HG02610 (cell line): ENCODE results near the gene ABITRAM.
A peak's percentile ranks its signal among the peaks of the same experiment; 100 is the strongest.
"Not testable (repeated sequence)": the region's sequence is repeated elsewhere in the genome, so short reads cannot be mapped to it uniquely, and the experiment has no call there.

Experiments used
- ATAC-seq: cut with Tn5 transposase; IDR thresholded peaks from one replicate; pipeline ENCODE4 v1.9.1; 2021; ENCODE audit warnings: mild to moderate bottlenecking, moderate library complexity; ENCODE audit not compliant: unreplicated experiment

Gene ABITRAM, protein sequence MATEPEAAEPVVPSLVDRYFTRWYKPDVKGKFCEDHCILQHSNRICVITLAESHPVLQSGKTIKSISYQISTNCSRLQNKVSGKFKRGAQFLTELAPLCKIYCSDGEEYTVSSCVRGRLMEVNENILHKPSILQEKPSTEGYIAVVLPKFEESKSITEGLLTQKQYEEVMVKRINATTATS

DNA sequence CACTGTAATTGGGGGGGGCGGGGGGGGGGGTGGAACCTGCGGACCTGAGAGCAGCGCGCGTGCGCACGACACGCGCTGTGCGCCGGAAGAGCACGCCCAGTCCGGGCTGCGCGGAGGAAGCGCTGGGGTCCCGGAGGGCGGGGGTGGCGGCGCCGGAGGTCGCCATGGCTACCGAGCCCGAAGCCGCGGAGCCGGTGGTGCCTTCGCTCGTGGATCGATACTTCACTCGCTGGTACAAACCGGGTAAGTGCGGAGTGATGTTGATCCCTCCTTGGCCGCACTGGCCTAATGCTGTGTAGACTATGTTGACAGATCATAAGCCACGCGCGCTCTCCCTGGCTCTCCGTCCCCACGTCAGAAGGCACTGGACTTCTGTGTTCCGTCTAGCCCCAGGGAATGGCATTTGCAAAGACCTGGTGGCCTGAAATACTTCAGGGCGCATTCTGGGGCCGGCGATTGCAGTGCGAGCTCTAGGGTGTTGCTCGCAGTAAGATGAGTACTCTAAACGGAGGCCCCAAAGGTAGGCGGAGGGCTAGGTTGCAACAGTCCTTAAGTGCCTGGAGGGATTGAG, at the start of gene ABITRAM:
Gene ABITRAM, plus strand, starts transcription at position 78 of the 571 bp plus-strand sequence. Its CDS starts 87 bp downstream, at position 165.
- ATAC-seq = peak; percentile 88

DNA sequence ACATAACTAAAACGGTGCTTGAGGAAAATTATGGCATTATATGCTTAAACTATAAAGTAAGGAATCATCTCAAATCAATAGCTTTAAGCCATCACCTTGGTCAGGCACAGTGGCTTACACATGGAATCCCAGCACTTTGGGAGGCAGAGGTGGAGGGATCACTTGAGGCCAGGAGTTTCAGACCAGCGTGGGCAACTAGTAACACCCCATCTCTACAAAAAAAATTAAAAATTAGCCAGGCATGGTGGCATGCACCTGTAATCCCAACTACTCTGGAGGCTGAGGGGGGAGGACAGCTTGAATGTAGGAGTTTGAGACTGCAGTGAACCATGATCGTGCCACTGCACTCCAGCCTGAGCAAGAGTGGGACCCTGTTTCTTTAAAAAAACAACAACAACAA, 49.5 kb upstream of the ABITRAM start:
- ATAC-seq = no peak

DNA sequence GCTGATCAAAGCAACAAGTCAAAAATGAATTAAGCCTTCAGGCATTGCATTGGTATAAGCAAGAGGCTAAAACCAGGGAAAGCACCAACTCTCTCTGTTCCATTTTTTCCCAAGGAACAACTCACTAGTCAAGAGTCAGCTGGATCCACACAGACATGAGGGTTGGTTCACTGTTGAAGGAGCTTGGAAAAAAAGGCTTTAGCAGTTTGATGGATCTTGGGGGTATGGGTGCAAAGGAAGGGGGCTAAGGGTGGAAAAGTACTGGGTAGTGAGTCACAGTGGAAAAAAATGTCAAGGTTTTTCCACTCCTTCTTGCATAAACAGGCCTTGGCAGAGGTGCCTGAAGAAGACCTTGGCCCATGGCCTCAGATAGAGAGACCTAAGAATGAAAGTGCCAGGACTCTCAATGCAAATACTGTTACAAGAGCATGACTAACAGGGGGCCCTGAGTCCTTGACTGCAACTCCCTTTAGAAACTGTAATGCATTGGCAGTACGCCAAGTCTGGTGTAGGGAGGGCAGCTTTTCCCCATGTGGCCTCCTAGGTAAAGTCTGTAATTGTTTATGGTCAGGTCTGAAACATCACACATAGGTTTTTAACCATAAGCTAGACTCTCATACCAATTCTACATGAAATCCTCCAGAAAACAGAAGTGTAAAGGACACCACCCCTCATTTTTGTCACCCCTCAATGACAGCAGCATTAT, 48.4 kb upstream of the ABITRAM start:
- peak; percentile 99 for ATAC-seq

DNA sequence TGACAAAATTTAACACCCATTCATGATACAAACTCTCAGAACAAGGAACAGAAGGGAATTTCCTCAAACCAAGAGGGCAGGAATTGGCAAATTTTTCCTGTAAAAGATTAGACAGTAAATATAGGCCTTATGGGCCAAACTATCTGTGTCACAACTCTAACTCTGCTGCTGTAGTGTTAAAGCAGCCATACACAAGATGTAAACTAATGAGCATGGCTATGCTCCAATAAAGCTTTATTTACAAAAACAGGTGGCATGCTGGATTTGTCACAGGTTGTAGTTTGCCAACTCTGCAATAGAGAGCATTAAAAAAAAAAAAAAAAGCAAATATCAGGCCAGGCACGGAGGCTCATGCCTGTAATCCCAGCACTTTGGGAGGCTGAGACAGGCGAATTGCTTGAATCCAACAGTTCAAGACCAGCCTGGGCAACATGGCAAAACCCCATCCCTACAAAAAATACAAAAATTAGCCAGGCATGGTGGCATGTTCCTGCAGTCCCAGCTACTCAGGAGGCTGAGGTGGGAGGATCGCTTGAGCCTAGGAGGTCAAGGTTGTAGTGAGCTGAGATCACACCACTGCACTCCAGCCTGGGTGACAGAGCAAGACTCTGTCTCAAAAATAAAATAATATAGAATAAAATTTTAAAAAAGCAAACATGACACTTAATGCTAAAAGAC, 47.5 kb upstream of the ABITRAM start:
- ATAC-seq = not testable (repeated sequence)

DNA sequence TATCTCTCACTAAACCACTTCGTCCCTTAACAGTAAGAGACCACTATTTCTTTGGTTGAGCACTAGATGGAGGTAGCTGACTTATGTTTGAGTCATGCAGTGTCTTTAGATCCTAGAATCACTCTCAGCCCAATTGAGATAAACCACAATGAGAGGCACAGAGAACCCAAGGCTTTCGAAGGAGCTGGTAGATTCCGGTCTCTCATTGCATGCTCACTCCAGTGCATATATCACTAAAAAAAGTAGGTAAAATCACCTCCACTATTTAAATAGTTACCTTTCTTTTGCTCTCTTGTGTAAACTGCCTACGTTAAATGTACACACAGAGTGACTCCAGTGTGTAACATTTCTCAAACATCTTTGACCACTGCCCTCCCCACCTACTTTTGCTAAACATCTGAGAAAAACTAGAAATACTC, 44.5 kb upstream of the ABITRAM start:
- no peak for ATAC-seq

DNA sequence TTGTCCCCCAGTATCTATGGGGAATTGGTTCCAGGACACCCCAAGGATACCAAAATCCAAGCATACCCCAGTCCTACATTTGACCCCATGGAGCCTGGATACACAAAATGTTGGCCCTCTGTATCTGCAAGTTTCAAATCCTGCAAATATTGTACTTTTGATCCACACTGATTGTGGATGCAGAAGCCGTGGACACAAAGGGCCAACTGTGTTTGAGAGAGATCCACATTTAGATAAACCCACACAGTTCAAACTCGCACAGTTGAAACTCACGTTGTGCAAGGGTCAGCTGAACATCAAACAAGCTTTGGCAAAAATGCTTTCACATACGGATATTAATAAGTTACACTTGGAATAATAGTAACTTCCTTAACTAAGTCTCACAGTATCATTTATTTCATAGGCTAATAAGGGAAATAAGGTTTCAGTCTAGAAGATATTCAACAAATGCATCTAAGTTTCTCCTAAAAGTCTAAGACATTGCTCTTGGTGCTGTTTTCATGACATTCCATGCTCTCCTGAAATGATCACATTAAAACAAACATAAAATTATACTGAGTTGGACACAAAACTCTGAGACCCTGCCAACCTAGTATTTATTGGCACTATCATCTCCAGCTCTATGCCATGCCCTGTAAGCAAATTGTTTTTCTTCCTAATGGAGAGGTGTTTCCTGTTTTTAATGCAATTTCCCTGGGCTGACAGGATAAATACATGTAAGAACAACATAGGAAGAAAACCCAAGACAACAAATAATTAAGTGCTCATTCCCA, 39.8 kb upstream of the ABITRAM start:
- no peak for ATAC-seq

DNA sequence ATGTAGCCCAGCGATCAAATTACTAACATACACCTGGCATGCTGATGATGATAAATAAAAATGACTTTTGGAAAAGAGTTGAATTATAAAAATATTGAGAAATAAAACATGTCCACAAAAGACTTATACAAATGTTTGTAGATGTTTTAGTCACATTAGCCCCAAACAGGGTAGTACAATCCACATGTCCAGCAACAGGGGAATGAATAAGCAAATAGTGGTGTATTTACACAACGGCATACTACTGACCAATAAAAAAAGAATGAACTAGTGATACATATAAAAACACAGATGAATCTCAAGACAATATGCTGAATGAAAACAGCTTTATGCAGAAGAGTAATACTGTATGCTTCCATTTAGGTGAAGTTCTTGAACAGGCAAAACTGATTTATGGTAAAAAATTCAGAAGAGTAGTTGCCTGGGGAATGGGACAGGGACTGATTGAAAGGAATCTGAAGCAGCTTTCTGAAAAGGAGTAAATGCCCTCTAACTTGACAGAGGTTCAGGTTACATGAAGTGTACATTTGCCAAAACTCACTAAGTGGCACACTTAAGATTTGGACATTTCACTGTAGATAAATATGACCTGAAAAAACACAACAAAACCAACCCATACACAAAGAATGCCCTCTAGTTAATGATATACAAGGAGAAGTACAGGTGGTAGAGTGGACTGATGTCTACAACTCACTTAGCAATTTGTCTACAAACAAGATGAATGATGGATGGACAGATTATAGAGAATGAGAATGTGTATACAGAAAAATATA, 36.7 kb upstream of the ABITRAM start:
- no peak for ATAC-seq

DNA sequence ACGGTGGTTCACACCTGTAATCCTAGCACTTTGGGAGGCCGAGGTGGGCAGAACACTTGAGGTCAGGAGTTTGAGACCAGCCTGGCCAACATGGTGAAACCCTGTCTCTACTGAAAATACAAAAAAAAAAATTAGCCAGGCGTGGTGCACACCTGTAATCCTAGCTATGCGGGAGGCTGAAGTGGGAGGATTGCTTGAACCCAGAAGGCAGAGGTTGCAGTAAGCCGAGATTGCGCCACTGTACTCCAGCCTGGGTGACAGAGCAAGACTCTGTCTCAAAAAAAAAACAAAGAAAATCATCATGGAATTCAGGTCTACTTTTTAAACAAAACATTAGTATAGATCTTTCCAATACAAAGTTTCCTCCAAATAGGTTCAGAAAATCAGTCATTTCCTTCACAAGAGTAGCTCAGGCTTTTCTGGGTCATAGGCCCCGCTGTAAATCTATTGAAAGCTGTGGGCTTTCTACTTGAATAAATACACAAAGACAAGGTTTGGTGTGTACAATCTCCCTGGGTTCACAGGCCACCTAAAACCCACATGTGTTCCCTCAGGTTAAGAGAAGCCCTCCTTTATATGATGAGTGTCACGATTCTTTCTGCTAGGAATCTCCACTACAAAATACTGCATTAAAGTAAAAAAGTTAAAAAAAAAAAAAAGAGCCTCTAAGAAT, 35.0 kb upstream of the ABITRAM start:
- ATAC-seq = not testable (repeated sequence)

DNA sequence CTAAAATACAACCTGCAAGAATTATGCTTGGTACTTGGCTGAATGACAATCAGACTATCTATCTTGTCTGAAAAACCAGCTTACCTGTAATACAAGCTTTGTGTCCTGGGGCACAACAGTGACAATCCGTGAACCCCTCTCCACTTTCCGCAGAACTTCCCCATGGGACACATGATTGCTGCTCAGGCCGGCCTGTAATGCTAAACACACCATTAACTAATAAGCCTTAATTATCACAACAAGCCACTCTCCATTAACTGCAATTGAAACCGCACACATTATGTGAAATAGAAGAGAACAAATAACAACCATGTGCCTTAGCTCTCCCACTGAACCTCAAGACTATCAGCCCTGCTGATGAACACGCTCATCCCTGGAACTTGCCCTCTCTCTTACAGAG, 34.0 kb upstream of the ABITRAM start:
- ATAC-seq = no peak

DNA sequence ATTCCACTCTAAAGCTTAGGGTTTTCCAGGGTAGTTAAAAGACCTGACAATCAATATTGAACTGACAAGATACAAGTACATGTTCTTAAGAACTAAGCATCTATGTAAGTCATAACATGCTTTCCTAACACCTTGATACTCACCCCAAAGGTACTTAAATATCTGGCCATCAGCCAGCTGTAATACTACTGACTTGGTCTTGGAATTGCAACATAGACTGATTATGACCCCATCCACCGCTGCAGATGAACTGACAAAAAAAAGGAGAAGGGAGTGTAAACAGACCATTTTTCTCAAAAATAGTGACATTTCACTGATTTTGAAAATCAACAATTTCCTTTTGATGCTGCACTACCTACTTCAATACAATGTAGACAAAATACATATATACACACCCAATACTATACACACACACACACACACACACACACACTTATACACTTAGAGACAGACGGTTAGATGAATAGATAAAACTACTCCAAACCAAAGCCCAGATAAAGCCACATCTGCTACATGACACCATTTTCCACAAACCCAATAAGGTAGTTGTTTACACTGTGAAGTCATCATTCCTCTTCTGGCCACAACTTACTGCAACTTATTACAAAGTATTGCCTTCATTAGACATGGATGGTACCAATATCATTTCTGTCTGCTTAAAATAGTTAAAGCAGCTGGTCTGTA, 30.6 kb upstream of the ABITRAM start:
- ATAC-seq = no peak

DNA sequence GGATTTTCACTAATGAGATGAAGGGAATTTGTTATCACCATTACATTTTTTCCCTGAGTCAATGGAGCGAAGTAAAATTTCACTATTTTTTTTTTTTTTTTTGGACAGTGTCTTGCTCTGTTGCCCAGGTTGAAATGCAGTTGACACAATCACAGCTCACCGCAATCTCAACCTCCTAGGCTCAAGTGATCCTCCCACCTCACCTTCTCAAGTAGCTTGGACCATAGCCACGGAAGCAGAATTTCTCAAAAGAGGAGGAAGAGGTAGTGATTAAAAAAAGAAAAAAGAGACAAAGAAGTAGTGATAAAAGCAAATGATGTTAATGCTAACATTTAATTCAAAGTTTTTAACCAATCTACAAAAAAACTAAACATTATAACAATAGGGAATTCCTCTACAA, 30.0 kb upstream of the ABITRAM start:
- ATAC-seq = no peak

DNA sequence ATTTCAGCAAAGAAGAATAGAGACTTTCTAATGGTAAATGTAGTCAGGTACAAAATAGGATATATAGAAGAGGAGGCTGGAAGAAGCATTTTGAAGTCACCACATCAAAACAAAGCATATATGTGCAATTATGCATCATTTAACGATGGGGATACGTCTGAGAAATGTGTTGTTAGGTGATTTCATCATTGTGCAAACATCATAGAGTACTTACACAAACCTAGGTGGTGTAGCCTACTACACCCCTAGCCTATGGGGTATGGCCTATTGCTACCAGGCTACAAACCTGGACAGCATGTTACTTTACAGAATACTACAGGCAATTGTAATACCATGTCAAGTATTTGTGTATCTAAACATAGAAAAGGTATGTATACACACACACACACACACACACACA, 28.7 kb upstream of the ABITRAM start:
- ATAC-seq = no peak

DNA sequence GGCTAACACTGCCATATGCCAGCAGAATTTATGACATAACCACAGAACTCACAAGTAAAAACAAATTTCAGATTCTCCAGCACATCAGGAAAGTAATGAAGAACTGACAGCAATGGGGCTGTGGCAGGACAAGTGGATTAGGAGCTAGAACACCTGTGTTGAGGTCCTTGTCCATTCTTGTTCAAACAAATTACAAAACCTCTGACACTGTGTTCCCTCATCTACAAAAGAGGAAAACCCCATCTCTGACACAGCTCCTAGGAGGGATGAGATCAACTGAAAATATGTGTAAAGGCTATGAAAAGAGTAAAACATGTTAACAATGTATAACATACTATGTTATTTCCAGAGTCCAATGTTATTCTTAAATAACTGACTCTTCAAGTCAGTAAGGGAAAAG, 23.8 kb upstream of the ABITRAM start:
- no peak for ATAC-seq

DNA sequence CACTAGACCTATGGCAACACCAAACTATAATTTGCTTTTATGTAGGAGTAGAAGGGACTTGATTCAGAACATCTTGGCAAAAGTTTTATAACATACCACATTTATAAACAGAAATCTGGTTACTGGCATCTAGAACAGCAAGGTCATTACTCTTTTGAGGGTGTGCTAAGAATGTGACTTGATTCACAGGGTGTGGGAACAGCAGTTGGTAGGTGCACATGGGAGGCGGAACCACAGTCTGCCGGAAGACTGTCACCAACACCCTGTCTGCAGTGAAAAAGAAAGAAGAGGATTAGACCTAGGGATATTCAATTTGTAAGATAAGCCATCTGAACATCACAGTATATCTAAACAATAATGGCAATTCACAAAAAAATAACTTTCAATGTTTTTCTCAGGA, 23.3 kb upstream of the ABITRAM start:
- ATAC-seq = no peak

DNA sequence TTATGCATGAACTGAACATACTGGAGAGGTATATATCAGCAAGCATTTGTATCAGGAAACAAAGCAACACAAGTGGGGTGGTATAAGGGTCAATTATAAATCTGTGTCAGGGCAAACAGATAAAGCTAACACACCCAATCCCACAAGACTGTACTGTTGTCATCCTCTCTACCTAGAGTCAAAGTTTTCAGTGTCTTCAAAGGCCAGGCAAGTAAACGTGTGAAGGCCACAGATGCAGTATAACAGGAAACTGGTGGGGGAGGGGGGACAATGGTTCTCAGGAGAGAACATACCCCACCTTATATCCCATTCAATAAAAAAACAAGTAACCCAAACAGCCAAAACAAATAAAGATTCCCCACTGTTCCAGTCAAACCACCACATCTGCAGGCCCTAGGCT, 22.4 kb upstream of the ABITRAM start:
- no peak for ATAC-seq

DNA sequence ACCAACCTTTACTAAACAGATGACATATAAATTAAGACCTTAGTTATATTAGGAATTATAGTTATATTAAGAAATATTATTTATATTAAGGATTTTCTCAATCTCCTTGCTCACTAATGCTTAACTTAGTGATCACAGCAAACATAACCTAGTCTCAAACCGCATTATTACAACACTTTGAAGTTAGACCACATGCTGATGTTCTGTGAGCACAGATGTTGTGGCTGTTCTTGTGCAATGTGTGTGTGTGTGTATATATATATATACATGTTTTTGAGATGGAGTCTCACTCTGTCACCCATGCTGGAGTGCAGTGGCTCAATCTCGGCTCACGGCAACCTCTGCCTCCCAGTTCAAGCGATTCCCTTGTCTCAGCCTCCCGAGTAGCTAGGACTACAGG, 20.8 kb upstream of the ABITRAM start:
- ATAC-seq = no peak

DNA sequence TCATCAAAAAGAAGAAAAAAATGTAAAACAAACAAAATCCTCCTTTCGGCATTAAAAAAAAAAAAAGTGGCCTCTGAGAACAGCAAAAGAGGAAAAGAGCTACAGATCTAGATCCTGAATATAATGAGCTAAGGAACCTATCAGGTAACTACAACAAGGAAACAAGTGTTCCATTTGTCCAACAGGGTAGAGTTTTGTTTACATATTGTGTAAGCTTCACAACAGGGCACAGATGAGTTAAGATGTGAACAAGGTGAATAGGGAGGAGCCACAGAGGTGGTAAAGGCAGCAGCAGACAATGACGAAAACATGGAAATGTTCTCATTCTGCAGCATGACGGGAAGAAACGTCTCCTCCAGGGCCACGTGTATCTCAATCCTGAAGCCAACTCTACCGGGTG, 14.7 kb upstream of the ABITRAM start:
- no peak for ATAC-seq

DNA sequence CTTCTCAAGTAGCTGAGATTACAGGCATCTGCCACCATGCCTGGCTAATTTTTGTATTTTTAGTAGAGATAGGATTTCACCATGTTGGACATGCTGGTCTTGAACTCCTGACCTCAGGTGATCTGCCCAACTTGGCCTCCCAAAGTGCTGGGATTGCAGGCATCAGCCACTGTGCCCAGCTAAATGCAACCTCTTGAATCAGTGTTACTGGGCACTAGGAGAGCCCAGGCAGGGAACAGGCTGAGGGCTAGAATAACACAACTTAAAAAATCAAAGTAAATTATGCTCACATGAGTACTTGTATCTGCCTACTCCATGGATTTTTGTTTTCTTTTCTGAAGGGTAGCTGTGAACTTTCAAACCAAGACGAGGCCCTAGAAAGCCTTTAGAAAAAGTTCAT, 13.8 kb upstream of the ABITRAM start:
- ATAC-seq = not testable (repeated sequence)

DNA sequence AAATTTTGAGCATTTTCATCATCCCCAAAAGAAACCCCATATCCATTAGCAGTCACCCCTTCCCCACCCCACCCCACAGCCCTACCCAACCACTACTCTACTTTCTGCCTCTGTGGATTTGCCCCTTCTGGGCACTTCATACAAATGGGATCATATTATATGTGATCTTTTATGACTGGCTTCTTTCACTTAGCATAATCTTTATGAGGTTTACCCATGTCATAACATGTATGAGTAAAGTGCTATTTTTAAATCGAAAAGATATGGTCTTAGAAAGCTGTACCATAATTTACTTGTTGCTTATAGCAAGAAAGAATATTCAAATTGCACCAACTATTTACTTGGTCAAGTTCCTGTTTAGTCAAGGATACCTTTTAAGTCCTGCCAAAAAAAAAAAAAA, 13.0 kb upstream of the ABITRAM start:
- ATAC-seq = no peak
